Measurements from ENCODE around the gene THPO. TPM values are rescaled to one million over a fixed set of nuclear protein-coding genes. Genes with fewer than 3 reads are reported as not detected.

THPO gene
- polyA plus RNA-seq, 1 donor (not counting 4 experiments of a cell fraction or from before 2014, with no cell fraction given) = not detected

GRCh38 chr3:184354121-184354728, 23.8 kb downstream of the THPO start:
- Histone ChIP-seq H3K79me2 (ENCODE audit: control insufficient read depth, insufficient read depth, low read length) (no peaks in the 10 kb centered on the region), H3K4me1 (ENCODE audit: control insufficient read depth, extremely low read depth, insufficient read depth, low read length) (no peaks in the 10 kb centered on the region), H2AFZ (ENCODE audit: control insufficient read depth, low read length) (no peak overlapping the region), H3K27me3 (ENCODE audit: control insufficient read depth, extremely low read depth, insufficient read depth, low read length) (no peaks in the 10 kb centered on the region), H4K20me1 (ENCODE audit: control insufficient read depth, extremely low read depth, insufficient read depth, low read length) (no peaks in the 10 kb centered on the region), H3K4me2 (ENCODE audit: control insufficient read depth, extremely low read depth, insufficient read depth, low read depth, low read length) (no peak overlapping the region), H3K36me3 (ENCODE audit: control insufficient read depth in 2 of 2, extremely low read depth in 1 of 2, insufficient read depth in 2 of 2, low read length in 2 of 2) (peaks cover 4 to 16% of the 10 kb centered on the region in 2 experiments), H3K4me3 (ENCODE audit: control insufficient read depth in 2 of 3, extremely low read depth in 1 of 3, insufficient read depth in 2 of 3, low read depth in 1 of 3, low read length in 3 of 3) (no peak overlapping the region), H3K27ac (ENCODE audit: control insufficient read depth, insufficient read depth, low read length) (no peak overlapping the region), H3K9ac (ENCODE audit: control insufficient read depth, extremely low read depth, insufficient read depth, low read length) (no peak overlapping the region), H3K9me3 (ENCODE audit: control insufficient read depth, low read depth, low read length) (no peaks in the 10 kb centered on the region), H3K9me1 (ENCODE audit: control insufficient read depth, extremely low read depth, insufficient read depth, low read length) (no peaks in the 10 kb centered on the region)
- no peak for FAIRE-seq
- DNase-seq (ENCODE audit: low read depth, low spot score) = no peak
- TF ChIP-seq, protein P1, sequence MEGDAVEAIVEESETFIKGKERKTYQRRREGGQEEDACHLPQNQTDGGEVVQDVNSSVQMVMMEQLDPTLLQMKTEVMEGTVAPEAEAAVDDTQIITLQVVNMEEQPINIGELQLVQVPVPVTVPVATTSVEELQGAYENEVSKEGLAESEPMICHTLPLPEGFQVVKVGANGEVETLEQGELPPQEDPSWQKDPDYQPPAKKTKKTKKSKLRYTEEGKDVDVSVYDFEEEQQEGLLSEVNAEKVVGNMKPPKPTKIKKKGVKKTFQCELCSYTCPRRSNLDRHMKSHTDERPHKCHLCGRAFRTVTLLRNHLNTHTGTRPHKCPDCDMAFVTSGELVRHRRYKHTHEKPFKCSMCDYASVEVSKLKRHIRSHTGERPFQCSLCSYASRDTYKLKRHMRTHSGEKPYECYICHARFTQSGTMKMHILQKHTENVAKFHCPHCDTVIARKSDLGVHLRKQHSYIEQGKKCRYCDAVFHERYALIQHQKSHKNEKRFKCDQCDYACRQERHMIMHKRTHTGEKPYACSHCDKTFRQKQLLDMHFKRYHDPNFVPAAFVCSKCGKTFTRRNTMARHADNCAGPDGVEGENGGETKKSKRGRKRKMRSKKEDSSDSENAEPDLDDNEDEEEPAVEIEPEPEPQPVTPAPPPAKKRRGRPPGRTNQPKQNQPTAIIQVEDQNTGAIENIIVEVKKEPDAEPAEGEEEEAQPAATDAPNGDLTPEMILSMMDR (optimal IDR thresholded peaks at IDR 0.05 in 1 of 3, IDR thresholded peaks at IDR 0.05 in 1 of 3, conservative IDR thresholded peaks at IDR 0.05 in 1 of 3; ENCODE audit: extremely low read depth in 1 of 3, insufficient read depth in 2 of 3, low read length in 3 of 3) = peak in 2 of 3 experiments; percentile 60 to 88
- no peak for TF ChIP-seq EZH2 (IDR thresholded peaks at IDR 0.05; ENCODE audit: low read length)
- dilution Hi-C loops (cut with MboI; ENCODE audit: extremely low pct_ligation_motif_present, low sequenced_read_pairs) = no loop called here

GRCh38 chr3:184353546-184353941, 24.5 kb downstream of the THPO start:
- Histone ChIP-seq H3K9ac (ENCODE audit: control insufficient read depth, extremely low read depth, insufficient read depth, low read length) (no peak overlapping the region), H3K4me2 (ENCODE audit: control insufficient read depth, extremely low read depth, insufficient read depth, low read depth, low read length) (no peak overlapping the region)
- no peak for FAIRE-seq

More at GRCh38 chr3:184353546-184353941, 24.5 kb downstream of the THPO start:
- no peaks in the 10 kb centered on the region for H3K79me2 ChIP-seq (ENCODE audit: control insufficient read depth, insufficient read depth, low read length)
- H3K9me3 ChIP-seq (ENCODE audit: control insufficient read depth, low read depth, low read length) = no peaks in the 10 kb centered on the region
- H3K36me3 ChIP-seq (ENCODE audit: control insufficient read depth in 2 of 2, extremely low read depth in 1 of 2, insufficient read depth in 2 of 2, low read length in 2 of 2) = peaks cover 4 to 16% of the 10 kb centered on the region in 2 experiments
- DNase-seq (ENCODE audit: low read depth, low spot score) = no peak
- H3K9me1 ChIP-seq (ENCODE audit: control insufficient read depth, extremely low read depth, insufficient read depth, low read length) = no peaks in the 10 kb centered on the region
- no peak overlapping the region for H3K27ac ChIP-seq (ENCODE audit: control insufficient read depth, insufficient read depth, low read length)
- no peak overlapping the region for H2AFZ ChIP-seq (ENCODE audit: control insufficient read depth, low read length)
- no peaks in the 10 kb centered on the region for H4K20me1 ChIP-seq (ENCODE audit: control insufficient read depth, extremely low read depth, insufficient read depth, low read length)
- no peaks in the 10 kb centered on the region for H3K4me1 ChIP-seq (ENCODE audit: control insufficient read depth, extremely low read depth, insufficient read depth, low read length)
- dilution Hi-C loops (cut with MboI; ENCODE audit: extremely low pct_ligation_motif_present, low sequenced_read_pairs) = no loop called here
- no peaks in the 10 kb centered on the region for H3K27me3 ChIP-seq (ENCODE audit: control insufficient read depth, extremely low read depth, insufficient read depth, low read length)
- H3K4me3 ChIP-seq (ENCODE audit: control insufficient read depth in 2 of 3, extremely low read depth in 1 of 3, insufficient read depth in 2 of 3, low read depth in 1 of 3, low read length in 3 of 3) = no peak overlapping the region
- TF ChIP-seq EZH2 (IDR thresholded peaks at IDR 0.05; ENCODE audit: low read length) = no peak
- TF ChIP-seq, protein P1 (optimal IDR thresholded peaks at IDR 0.05 in 1 of 3, IDR thresholded peaks at IDR 0.05 in 1 of 3, conservative IDR thresholded peaks at IDR 0.05 in 1 of 3; ENCODE audit: extremely low read depth in 1 of 3, insufficient read depth in 2 of 3, low read length in 3 of 3) = no peak
